ENCODE data around the gene LBP. TPM values are rescaled to one million over a fixed set of nuclear protein-coding genes. Genes with fewer than 3 reads are reported as not detected.

Gene LBP
- total RNA-seq, 1 donor from 2014 or later = not detected

- H3K9me3 Mint-ChIP-seq = no peaks in the 10 kb centered on the region
- H3K4me3 Mint-ChIP-seq = no peak overlapping the region
- no peak overlapping the region for H3K27ac Mint-ChIP-seq (ENCODE audit: unreplicated experiment)
- no peaks in the 10 kb centered on the region for H3K36me3 Mint-ChIP-seq (ENCODE audit: low read depth)
- no peak for DNase-seq (ENCODE audit: low read depth, low spot score)
- H3K27me3 Mint-ChIP-seq (ENCODE audit: low read depth) = no peaks in the 10 kb centered on the region
- H3K4me1 Mint-ChIP-seq = peaks cover 31% of the 10 kb centered on the region
- TF ChIP-seq CTCF (conservative IDR thresholded peaks at IDR 0.05) = no peak
These were observed 39.9 kb upstream of the LBP start for GRCh38 chr20:38306379-38306778.

DNA sequence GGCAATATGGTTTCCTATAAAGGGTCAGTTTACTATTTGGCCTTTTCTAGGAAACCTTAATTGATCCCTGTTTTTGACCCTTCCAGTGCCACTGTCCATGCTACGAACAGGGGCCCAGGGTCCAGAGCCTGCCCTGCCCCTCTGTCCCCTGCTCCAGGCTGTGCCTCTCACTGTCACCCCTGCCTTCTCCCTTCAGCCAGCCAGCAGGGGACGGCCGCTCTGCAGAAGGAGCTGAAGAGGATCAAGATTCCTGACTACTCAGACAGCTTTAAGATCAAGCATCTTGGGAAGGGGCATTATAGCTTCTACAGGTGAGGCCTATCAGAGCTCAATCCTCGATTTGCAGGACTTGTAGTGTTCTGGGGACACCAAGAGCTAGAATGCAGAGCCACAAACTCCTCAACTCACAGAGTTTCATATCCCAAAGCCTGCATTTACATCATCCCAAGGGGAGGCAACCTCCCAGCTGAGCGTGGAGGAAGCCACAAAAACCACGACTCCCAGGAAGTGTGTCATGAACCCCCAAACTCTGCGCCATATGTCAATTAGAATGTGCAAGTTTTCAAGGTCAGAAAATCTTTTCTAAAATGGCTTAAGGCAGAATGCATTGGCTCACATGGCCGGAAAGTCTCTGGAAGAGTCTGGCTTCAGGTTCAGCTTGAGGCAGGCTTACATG, 38.8 kb upstream of the LBP start:
- peaks cover 28% of the 10 kb centered on the region for H3K4me1 Mint-ChIP-seq
- no peaks in the 10 kb centered on the region for H3K27me3 Mint-ChIP-seq (ENCODE audit: low read depth)
- no peak overlapping the region for H3K27ac Mint-ChIP-seq (ENCODE audit: unreplicated experiment)
- no peak for TF ChIP-seq CTCF (conservative IDR thresholded peaks at IDR 0.05)
- DNase-seq (ENCODE audit: low read depth, low spot score) = no peak
- H3K36me3 Mint-ChIP-seq (ENCODE audit: low read depth) = no peaks in the 10 kb centered on the region
- H3K4me3 Mint-ChIP-seq = no peak overlapping the region
- H3K9me3 Mint-ChIP-seq = no peaks in the 10 kb centered on the region

GRCh38 chr20:38308047-38308438, 38.2 kb upstream of the LBP start:
- no peak overlapping the region for H3K27ac Mint-ChIP-seq (ENCODE audit: unreplicated experiment)
- H3K4me3 Mint-ChIP-seq = no peak overlapping the region
- no peak for TF ChIP-seq CTCF (conservative IDR thresholded peaks at IDR 0.05)
- no peaks in the 10 kb centered on the region for H3K27me3 Mint-ChIP-seq (ENCODE audit: low read depth)
- no peak for DNase-seq (ENCODE audit: low read depth, low spot score)
- peaks cover 24% of the 10 kb centered on the region for H3K4me1 Mint-ChIP-seq
- no peaks in the 10 kb centered on the region for H3K9me3 Mint-ChIP-seq
- no peaks in the 10 kb centered on the region for H3K36me3 Mint-ChIP-seq (ENCODE audit: low read depth)

DNA sequence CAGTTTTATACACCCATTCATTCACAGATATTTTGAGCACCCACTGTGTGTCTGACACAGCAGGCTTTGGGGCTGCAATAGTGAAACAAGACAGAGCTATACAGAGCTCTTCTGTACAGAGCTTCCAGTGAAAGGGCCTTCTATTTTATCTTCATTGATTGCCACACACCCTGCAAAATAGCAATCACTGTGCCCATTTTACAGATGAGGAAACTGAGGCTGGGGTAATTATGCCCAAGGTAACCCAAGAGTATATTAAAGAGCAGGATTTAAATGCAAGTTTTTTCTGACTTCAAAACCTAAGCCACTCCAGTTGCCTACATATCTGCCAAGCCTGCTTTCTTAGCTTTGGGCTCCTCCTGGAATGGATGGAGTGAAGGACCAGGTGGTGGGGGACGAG, 37.8 kb upstream of the LBP start:
- no peaks in the 10 kb centered on the region for H3K9me3 Mint-ChIP-seq
- H3K4me3 Mint-ChIP-seq = no peak overlapping the region
- DNase-seq (ENCODE audit: low read depth, low spot score) = no peak
- H3K36me3 Mint-ChIP-seq (ENCODE audit: low read depth) = no peaks in the 10 kb centered on the region
- no peak for TF ChIP-seq CTCF (conservative IDR thresholded peaks at IDR 0.05)
- H3K27me3 Mint-ChIP-seq (ENCODE audit: low read depth) = no peaks in the 10 kb centered on the region
- H3K4me1 Mint-ChIP-seq = peaks cover 20% of the 10 kb centered on the region
- H3K27ac Mint-ChIP-seq (ENCODE audit: unreplicated experiment) = no peak overlapping the region

DNA sequence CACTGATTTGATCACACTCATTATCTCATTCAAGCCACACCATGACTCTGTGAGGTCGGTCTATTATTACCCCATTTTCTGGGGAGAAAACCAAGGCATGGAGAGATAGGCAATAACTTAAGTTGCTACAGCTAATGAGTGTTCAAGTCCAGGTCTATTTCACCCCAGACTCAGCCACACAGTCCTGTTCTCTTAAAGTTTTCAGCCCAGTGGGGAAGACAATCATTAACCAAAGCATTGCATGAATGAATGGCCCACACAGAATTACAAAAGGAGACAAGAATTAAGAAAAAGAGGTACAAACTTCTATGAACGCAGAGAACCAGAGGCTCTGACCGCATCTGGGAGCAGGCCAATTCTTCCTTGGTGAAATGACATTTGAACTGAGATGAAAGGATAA, 35.2 kb upstream of the LBP start:
- TF ChIP-seq CTCF (conservative IDR thresholded peaks at IDR 0.05) = no peak
- no peaks in the 10 kb centered on the region for H3K9me3 Mint-ChIP-seq

More for the DNA sequence above, 35.2 kb upstream of the LBP start:
- H3K4me1 Mint-ChIP-seq = peaks cover 14% of the 10 kb centered on the region
- no peak for DNase-seq (ENCODE audit: low read depth, low spot score)
- H3K27me3 Mint-ChIP-seq (ENCODE audit: low read depth) = no peaks in the 10 kb centered on the region
- H3K4me3 Mint-ChIP-seq = no peak overlapping the region
- no peaks in the 10 kb centered on the region for H3K36me3 Mint-ChIP-seq (ENCODE audit: low read depth)
- no peak overlapping the region for H3K27ac Mint-ChIP-seq (ENCODE audit: unreplicated experiment)
